Kidney (tissue), 14 donors: ENCODE measurements around the gene SPACA4. TPM values are rescaled to one million over a fixed set of nuclear protein-coding genes. Genes with fewer than 3 reads are reported as not detected.

Source experiments
- DNase-seq, 5 donors: peaks; one replicate each; pipeline ENCODE4 v3.0.0-alpha.2; 2013 to 2020
- FAIRE-seq: peaks from 2 replicates; lab custom pipeline; 2012; peaks lifted over from hg19 to GRCh38; lab: Jason Lieb, UNC
- H3K27ac ChIP-seq, 2 donors: one replicate each; pipeline ENCODE4 v1.7.0; 2013; ENCODE audit warnings: low read depth in 2 of 2, low read length in 2 of 2, inconsistent platforms in 1 of 2
- H3K27me3 ChIP-seq: one replicate; pipeline ENCODE4 v1.7.1; 2013; ENCODE audit warnings: low read length, inconsistent platforms; ENCODE audit not compliant: control insufficient read depth, insufficient read depth
- H3K36me3 ChIP-seq, 3 donors: one replicate each; pipeline versions ENCODE4 v1.7.0 to v1.7.1; 2013; ENCODE audit warnings: low read length in 3 of 3, control low read depth in 1 of 3, inconsistent platforms in 1 of 3; ENCODE audit not compliant: insufficient read depth in 3 of 3, control insufficient read depth in 2 of 3
- H3K4me1 ChIP-seq, 3 donors: one replicate each; pipeline versions ENCODE4 v1.7.0 to v1.7.1; 2013; ENCODE audit warnings: low read length in 3 of 3, inconsistent platforms in 1 of 3, low read depth in 1 of 3; ENCODE audit not compliant: control insufficient read depth in 2 of 3, insufficient read depth in 2 of 3
- H3K4me3 ChIP-seq, 3 donors: one replicate each; pipeline versions ENCODE4 v1.7.0 to v1.8.1; 2013; ENCODE audit warnings: low read length in 3 of 3, control low read depth in 1 of 3, inconsistent platforms in 1 of 3
- H3K9ac ChIP-seq, 3 donors: one replicate each; pipeline versions ENCODE4 v1.7.0 to v1.7.1; 2013; ENCODE audit warnings: low read length in 3 of 3, control low read depth in 1 of 3, inconsistent platforms in 1 of 3
- H3K9me3 ChIP-seq, 3 donors: one replicate each; pipeline versions ENCODE4 v1.7.0 to v1.7.1; 2013; ENCODE audit warnings: low read length in 3 of 3, control low read depth in 1 of 3, inconsistent platforms in 1 of 3; ENCODE audit not compliant: control insufficient read depth in 2 of 3, insufficient read depth in 1 of 3
- intact Hi-C: fragments of 100-400 bp; cut with DNase I; formaldehyde crosslinking; loops from one replicate; pipeline ENCODE4 v1.11.1; 2022
- polyA plus RNA-seq: library from polyadenylated mRNA; stranded (reverse); fragments of 350-450 nt; fragmentation: Illumina TruSeq; extraction: RNeasy Lipid Tissue Mini Kit (QIAGEN cat#74804); gene quantifications from one replicate; pipeline ENCODE4 v1.2.3, GENCODE V29; 2014; ENCODE audit warnings: low read depth, low replicate concordance; ENCODE audit not compliant: insufficient read depth
- total RNA-seq: library from RNA; stranded (reverse); fragmentation: NEBNext Ultra II Directional; extraction: Animal tissue kit (Norgen Biotek cat#: 25700); gene quantifications from one replicate; pipeline ENCODE4 v1.2.1, GENCODE V29; 2021
- TF ChIP-seq, protein P1 (sequence below): IDR thresholded peaks from 3 replicates; pipeline ENCODE4 v1.5.1; 2012; ENCODE audit warnings: mild to moderate bottlenecking, moderate library complexity, borderline replicate concordance; ENCODE audit not compliant: insufficient read depth; ENCODE audit errors: extremely low read depth
- donor health status: control.
- donor health status: control.
- donor health status: control.
- donor health status: control.
- donor health status: control.
- donor health status: DM: yes; HTN: yes; CAD: no.
- donor health status: Normal renal cell carcinoma (clear cell type).

The SPACA4 gene
- total and polyA plus RNA-seq, 2 donors from 2014 or later: not detected

DNA sequence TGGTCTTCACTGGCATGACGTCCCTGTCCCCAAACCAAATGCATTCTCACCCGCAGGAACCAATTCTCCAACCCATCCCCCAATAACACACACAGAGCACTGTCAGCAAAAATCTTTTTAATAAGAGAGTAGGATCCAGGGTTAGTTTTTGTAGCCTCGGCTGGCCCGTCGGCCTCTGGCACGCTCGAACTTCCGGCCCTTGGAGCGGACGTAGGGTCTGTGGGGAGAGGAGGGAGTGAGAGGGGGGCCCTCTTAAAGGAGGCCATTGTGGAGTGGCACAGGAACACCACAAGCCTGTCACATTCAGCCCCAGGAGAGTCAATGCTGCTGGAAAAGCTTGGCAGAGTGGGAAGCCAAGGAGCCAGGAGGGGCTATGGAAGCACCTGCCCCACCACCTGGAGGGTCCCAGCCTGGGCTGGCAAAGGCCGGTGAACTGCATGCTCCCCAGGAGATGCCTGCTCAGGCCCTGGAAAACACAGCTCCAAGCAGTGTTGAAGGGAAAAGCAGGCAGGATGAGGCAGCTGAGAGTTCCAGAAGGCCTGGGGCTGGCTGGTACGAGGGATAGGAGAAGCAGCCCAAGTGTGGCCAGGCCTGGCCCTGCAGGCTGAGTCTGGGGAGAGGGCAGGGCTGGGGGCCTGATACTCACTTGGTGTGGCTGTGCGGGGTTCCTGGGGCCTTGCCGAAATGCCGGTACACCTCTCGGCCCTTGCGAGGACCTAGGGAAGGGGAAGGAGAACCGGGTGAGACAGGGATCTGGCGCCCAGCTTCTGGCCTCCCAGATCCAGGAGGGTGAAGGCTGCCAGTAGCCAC lies 8.9 kb downstream of the SPACA4 start:
- FAIRE-seq: no peak
- DNase-seq: no peak
- no peaks in the 10 kb centered on the region for H3K9me3 ChIP-seq
- intact Hi-C loops: no loop called here
- H3K4me3 ChIP-seq: no peak overlapping the region
- H3K36me3 ChIP-seq: peaks cover 0 to 18% (median 11%) of the 10 kb centered on the region in 3 donors
- H3K27ac ChIP-seq: no peak overlapping the region
- H3K9ac ChIP-seq: no peak overlapping the region
- H3K27me3 ChIP-seq: no peaks in the 10 kb centered on the region
- TF ChIP-seq, protein P1, sequence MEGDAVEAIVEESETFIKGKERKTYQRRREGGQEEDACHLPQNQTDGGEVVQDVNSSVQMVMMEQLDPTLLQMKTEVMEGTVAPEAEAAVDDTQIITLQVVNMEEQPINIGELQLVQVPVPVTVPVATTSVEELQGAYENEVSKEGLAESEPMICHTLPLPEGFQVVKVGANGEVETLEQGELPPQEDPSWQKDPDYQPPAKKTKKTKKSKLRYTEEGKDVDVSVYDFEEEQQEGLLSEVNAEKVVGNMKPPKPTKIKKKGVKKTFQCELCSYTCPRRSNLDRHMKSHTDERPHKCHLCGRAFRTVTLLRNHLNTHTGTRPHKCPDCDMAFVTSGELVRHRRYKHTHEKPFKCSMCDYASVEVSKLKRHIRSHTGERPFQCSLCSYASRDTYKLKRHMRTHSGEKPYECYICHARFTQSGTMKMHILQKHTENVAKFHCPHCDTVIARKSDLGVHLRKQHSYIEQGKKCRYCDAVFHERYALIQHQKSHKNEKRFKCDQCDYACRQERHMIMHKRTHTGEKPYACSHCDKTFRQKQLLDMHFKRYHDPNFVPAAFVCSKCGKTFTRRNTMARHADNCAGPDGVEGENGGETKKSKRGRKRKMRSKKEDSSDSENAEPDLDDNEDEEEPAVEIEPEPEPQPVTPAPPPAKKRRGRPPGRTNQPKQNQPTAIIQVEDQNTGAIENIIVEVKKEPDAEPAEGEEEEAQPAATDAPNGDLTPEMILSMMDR: no peak
- peaks cover 0 to 18% (median 9%) of the 10 kb centered on the region in 3 donors for H3K4me1 ChIP-seq

DNA sequence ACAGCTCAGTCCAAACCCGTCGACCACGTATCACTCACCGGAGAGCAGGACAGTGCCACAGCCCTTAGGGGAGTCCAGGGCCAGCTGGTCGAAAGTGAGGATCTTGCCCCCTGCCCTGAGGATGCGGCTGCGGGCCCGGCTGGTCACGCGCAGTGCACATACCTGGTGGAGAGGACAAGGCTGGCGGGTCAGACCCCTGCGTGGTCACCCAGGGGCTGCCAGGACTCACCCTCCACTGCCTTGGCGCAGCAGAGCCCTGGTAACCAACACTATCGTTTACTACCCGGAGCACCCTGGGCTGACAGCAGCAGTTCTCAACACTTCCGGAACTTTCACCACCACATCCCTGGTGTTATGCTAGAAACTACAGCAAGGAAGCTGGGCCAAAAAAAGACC lies 9.5 kb downstream of the SPACA4 start:
- no peak overlapping the region for H3K27ac ChIP-seq
- H3K36me3 ChIP-seq: peaks cover 0 to 18% (median 11%) of the 10 kb centered on the region in 3 donors
- no peaks in the 10 kb centered on the region for H3K27me3 ChIP-seq
- no peak overlapping the region for H3K4me3 ChIP-seq
- intact Hi-C loops: no loop called here
- H3K9ac ChIP-seq: no peak overlapping the region
- FAIRE-seq (no peak), DNase-seq (peak in 1 of 5 donors; percentile 32)
- no peaks in the 10 kb centered on the region for H3K9me3 ChIP-seq
- TF ChIP-seq, protein P1: no peak
- peaks cover 0 to 18% (median 9%) of the 10 kb centered on the region in 3 donors for H3K4me1 ChIP-seq

DNA sequence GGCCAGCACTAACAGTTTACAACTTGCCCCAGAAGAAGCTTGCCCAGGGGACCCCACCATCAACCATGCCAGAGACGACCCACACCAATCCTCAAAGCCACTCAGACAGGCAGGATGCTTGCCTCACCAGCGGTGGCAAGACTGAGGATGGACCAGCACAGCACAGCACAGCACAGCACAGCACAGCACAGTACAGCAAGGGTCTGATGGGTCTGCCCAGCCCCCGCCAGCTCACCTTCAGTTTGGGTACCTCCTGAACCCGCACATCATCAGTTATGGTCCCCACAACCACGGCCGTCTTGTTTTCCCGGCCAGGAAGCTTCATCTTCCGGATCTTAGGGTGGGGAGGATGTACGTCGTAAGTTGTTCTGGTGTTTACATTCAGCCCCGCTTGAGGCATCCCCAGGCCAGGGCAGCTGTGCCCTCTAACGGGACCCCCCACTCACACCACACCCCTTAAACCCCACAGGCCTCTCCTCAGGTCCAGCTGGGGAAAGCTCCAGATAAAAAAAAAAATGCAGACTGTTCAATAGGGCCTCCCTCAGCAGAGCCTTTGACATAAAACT lies 10.0 kb downstream of the SPACA4 start:
- DNase-seq (peak in 1 of 5 donors; percentile 48), FAIRE-seq (no peak)
- peaks cover 0 to 18% (median 11%) of the 10 kb centered on the region in 3 donors for H3K36me3 ChIP-seq
- TF ChIP-seq, protein P1: no peak
- no peak overlapping the region for H3K4me3 ChIP-seq
- no peaks in the 10 kb centered on the region for H3K27me3 ChIP-seq
- H3K4me1 ChIP-seq: peaks cover 0 to 18% (median 9%) of the 10 kb centered on the region in 3 donors
- no peaks in the 10 kb centered on the region for H3K9me3 ChIP-seq
- intact Hi-C loops: no loop called here
- H3K27ac ChIP-seq: no peak overlapping the region
- no peak overlapping the region for H3K9ac ChIP-seq
